RCC 7860 (cell line): ENCODE results near the gene ATF2.
A peak's percentile ranks its signal among the peaks of the same experiment; 100 is the strongest.
"Not testable (repeated sequence)": the region's sequence is repeated elsewhere in the genome, so short reads cannot be mapped to it uniquely, and the experiment has no call there.

Experiments
- DNase-seq: peaks from one replicate; pipeline ENCODE4 v3.0.0-alpha.2; 2015; ENCODE audit warnings: low spot score
- FAIRE-seq: peaks from 2 replicates; lab custom pipeline; 2012; peaks lifted over from hg19 to GRCh38; lab: Jason Lieb, UNC

Gene ATF2

DNA sequence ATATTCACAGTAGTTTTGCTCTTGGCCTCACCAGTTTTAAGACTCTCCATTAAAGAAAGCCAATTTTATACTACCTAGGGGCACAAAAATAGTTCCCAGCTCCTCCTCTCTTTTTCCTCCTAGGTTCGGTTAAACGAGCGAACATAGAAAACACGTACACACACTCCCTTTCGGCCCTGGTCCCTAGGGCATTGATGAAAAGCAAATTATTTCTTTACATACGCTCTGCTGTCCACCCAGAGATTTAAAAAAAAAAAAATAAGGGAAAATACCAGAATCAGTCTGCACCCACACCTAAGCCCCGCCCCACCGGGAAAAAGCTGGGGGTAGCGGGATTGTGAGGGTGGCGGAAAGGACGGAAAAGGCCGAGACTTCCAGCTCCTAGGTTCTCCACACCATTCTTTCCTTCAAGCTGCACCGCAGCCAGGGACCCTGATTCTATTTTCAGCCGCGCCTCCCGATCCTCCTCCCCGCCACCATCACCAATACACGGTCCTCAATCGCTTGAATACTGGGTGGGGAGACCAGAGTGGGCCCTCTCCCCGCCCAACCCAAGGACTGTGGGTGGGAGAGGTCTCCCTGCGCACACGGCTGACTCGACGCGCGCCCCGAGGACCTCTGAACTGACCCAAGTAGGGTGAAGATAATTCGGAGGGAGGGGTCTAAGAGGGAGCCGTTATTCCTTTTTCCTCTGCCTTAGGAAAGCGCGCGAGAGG is 769 bp downstream of the ATF2 start:
- FAIRE-seq (no peak), DNase-seq (no peak)

DNA sequence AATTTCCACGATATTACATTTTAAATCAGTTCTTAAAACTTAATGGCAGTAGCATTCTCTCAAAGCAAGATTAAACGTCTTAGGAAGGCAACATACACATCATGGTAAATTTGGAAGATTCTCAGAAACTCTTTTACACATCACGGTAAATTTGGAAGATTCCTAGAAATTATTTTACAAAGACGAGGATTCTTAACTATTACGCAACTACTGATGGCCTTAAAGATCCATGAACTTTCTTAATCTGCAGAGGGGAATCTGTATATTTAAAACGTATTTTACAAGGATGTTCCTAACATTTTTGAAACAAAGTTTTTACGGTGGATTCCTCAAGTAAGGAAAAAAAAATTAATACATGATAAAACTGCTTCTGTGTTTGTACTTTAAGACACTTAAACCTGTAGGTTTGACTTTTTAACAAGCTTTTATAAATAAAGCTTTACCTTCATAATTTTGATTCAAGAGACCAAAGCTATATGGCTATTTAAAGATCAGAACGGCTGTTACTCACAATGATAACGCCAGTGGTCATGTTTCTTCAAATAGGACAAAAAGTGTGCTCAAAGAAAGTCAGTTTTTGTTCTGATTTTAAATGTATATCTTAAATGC is 1.7 kb downstream of the ATF2 start:
- DNase-seq (no peak), FAIRE-seq (no peak)

DNA sequence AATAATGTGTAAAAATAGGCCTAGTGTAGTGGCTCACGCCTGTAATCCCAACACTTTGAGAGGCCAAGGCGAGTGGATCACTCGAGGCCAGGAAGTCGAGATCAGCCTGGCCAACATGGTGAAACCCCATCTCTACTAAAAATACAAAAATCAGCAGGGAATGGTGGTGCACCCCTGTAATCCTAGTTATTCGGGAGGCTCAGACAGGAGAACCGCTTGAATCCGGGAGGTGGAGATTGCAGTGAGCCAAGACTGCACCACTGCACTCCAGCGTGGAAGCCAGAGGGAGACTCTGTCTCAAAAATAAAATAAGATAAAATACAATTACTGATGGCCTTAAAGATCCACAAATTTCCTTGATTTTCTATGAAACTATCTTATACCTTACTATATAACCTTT is 3.8 kb downstream of the ATF2 start:
- DNase-seq: no peak
- FAIRE-seq: no peak

DNA sequence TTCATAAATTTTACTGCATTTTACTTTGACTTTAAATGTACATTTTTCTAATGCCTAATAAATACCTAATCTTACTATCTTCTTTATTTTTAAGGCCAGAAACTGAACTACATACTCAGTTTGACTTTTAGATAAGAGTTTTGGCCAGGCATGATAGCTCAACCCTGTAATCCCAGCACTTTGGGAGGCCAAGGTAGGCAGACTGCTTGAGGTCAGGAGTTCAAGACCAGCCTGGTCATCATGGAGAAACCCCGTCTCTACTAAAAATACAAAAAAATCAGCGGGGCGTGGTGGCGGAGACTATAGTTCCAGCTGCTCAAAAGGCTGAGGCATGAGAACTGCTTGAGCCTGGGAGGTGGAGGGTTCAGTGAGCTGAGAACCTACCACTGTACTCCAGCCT is 9.1 kb downstream of the ATF2 start:
- DNase-seq (no peak), FAIRE-seq (no peak)

DNA sequence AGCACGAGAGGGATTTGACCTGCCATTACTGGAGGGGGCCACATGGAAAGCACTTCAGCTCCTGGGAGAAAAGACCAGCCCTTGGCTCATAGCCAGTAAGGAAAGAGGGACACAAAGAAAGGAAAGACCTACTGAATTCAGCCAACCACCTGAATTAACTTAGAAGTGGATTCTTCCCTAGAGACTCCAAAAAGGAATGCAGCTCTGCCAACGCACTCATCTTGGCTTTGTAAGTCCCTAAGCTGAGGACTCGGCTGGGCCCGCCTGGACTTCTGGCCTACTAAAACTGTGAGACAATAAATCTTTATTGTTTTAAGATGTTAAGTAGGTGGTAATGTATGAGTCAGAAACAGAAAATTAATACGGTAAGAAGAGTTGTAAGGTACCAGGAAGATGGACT is 11.5 kb downstream of the ATF2 start:
- DNase-seq (no peak), FAIRE-seq (no peak)

DNA sequence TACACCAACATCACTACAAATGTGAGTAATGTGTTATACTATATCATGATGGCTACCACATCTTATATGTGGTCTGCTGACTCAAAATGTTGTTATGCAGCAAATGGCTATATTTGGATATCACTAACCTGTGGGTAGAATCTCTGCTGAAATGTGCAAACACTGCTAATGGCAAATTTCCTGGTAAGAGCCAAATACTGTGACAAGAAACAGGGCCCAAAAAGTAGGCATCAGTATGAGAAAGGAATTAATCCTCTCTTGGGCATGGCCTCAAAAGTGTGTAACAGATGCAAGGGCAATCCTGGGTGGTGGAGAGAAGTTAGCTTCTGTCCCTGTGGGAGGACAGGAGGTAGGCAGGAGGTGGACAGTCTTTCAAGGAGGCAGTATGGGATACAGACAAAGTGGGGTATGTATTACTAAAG is 13.3 kb downstream of the ATF2 start:
- DNase-seq: peak; percentile 76

DNA sequence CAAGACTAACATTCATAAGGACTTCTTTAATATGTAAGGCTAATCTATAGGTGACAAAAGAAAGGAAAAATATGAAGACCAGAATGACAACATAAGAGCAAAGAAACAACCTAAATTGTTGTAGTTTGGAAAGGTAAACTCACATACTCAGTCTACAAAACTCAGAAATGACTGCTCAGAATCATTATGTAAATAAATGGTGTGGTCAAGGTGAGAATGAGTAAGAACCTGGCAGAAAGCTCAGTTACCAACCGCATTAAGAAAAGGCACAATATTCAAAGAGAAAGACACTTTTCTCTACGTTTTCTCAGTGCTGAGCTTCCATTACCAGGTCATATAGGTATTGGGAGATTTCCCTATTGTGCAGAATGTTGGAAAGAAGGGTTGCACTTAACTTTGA is 15.8 kb downstream of the ATF2 start:
- FAIRE-seq (no peak), DNase-seq (no peak)

More for the DNA sequence above, 13.3 kb downstream of the ATF2 start:
- FAIRE-seq: peak; percentile 89

DNA sequence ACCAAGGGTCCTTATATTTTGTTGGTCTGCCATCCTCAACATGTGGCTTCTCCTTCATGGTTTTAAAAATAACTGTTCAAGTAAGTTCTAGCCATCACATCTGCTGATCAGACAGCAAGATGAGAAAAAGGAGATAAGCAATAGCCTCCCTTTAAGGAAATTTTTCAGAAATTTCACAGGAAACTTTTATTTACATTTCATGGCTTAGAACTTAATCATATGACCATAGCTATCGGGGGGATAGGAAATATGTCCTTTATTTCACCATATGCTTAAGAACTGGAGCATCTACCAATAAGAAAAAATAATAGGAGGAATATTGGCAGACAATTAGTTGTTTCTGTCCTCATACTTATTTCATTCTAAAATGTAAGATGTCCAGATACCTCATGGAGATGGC is 16.2 kb downstream of the ATF2 start:
- no peak for FAIRE-seq
- no peak for DNase-seq

DNA sequence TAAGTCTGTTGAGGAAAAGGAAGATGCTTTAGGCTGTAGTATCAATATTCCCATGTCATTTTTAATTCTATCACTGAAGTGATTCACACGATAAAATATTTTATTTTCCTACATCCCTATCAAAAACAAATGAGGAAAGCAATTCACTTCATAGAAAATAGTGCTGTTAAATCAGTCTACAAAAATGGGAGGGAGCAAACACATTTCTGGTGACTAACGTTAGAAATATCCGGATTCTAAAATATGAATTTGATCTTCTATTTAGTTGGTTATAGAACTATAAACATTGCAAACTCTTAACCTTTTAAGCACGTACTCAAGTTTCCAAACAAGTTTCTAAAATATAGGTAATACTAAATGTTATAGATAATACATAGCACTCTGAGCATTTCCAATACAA is 20.8 kb downstream of the ATF2 start:
- DNase-seq (no peak), FAIRE-seq (no peak)

DNA sequence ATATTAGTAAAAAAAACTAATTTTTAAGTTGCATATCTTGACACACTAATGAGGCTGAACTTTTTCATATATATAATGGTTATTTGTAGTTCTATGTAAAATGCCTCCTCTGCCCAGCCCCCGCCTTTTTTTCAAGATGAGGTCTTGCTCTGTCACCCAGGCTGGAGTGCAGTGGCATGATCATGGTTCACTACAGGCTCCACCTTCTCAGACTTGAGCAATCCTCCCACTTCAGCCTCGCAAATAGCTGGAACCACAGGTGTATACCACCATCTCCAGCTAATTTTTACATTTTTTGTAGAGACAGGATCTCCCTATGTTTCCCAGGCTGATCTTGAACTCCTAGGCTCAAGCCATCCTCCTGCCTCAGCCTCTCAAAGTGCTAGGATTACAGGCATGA is 24.3 kb downstream of the ATF2 start:
- DNase-seq (no peak), FAIRE-seq (no peak)

DNA sequence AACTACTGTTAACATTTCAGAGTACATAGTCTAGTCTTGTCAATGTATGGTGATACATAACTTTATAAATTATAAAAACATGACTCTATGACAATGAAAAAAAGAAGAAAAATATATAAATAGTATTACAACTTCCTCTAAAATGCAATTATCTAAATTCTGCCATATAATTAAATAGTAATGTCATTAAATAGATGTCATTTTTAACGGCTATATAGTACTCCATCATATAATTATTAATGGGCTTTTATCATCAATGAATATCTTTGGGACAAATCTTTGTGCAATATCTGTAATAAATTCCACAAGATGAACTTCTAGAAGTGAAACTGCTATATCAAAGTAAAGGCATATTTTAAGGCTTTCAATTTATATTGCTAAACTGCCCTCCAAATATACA is 24.8 kb downstream of the ATF2 start:
- FAIRE-seq: no peak
- no peak for DNase-seq

DNA sequence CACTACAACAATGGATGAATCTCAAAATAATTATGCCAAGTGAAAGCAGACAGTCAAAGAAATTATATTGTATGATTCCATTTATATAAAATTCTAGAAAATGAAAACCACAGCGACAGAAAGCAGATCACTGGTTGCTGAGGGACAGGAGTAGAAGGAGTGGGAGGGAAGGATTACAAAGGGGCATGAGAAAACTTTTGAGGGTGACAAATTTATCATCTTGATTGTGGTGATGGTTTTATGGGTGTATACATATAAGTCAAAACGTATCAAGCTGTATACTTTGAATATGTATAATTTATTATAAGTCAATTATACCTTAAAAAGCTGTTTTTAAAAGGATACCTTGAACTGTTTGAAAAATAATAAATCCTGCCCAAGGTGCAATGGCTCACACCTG is 27.7 kb downstream of the ATF2 start:
- DNase-seq (no peak), FAIRE-seq (no peak)

DNA sequence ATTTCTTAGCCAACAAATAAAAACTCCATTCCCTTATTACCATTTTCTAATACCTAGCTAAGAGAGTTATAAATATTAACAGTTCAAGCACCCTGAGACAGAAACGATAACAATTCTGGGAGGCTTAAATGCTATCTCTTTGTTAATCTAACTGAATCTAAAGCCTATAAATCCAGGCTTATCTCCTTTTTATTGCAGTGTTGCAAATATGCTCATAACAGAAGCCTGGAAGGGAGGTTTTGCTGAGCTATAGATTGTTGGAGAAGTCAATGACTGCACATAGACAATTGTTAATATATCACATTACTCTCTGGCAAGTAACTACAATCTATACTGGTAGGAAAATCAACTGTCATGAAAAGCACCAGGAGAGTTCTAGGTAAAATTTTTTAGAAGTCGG is 30.2 kb downstream of the ATF2 start:
- no peak for FAIRE-seq

DNA sequence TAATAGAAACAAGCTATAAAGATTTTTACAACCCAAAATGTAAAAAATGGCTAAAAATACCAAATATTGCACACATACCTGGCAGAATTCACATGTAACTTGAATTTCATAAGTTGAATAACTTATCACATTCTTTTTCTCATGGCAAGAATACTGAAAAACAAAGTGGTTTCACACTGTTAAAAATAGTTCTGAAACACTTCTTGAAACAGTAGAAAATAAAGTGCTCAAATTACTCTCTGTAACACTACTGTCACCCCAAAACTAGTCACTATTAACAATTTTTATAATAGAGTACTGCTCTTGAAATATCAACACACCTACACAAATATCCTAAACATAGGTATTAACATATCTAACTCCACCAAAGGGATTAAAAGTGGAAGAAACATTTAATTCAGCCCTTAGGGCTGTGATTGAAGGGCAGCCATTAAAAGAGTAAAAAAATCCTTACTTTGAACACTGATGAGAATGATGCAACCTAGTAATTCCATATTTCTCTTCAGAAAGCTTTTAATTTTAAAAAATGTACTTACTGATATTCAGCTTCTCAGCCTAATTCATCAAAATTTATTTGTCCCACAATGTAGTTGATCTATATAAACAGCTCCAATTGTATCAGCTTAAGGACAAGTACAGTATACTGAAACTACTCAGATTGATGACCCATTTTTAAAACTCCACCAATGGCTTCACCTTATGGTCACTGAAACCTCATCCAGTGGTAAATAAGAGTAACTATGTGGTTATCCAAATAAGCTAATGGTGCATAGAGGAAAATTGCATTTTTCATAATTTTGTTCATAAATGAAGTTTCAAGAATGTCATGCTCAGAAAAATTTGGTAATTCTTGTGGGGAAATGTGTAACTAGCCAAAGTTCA is 31.4 kb downstream of the ATF2 start:
- FAIRE-seq (no peak), DNase-seq (no peak)

More for the DNA sequence above, 30.2 kb downstream of the ATF2 start:
- DNase-seq: no peak

DNA sequence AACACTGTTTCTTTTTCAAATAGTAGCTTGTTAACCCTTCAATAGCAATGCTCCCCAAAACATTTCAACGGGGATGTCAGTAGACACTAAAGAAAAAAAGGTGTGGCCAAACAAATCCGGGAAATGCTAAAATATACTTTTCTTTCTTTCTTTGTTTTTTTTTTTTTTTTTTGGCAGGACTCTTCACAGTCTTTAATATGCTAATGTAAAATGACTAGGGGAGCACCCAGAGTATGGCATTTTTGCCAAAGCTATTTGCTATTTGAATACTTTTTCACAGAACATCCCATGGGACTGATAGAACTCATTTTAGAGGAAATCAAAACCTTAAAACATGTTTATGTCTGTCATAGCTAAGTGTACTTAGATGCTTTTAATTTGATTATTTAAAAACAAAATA is 32.1 kb downstream of the ATF2 start:
- FAIRE-seq: no peak
- DNase-seq: no peak

DNA sequence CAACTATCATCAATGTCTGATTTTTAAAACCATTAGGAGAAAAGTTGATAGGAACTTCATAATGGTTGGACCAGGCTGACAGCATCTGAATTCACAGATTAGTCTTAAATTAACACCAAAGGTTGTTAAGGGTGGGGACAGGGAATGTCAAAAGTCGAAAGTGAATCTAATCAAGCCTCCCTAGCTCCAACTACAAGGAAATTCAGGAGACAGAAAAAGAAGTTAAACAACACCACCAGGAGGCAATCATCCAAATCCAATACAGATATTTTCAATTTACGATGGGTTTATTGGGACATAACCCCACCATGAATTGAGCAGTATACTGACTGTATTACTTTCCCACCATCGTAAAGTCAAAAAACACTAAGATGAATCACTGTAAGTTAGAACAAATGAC is 32.8 kb downstream of the ATF2 start:
- FAIRE-seq: no peak
- DNase-seq: no peak

DNA sequence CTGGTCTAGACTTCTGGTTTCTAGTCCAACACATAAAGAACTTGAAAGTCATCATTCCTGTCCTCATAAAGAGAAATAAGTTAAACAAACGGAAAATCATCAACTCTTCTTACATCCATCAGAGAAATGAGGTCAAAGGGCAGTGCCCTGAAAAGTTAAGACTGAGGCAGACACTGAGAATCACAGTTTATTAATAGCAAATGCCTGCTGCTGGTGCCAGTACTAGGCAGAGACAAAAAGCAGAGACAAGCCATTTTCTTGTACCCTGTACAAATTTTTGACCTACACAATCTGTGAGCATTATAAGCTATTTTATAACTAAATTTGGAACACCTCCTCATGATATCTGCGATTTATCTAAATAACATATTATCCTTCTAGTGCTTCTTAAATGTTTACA is 36.8 kb downstream of the ATF2 start:
- FAIRE-seq: no peak

DNA sequence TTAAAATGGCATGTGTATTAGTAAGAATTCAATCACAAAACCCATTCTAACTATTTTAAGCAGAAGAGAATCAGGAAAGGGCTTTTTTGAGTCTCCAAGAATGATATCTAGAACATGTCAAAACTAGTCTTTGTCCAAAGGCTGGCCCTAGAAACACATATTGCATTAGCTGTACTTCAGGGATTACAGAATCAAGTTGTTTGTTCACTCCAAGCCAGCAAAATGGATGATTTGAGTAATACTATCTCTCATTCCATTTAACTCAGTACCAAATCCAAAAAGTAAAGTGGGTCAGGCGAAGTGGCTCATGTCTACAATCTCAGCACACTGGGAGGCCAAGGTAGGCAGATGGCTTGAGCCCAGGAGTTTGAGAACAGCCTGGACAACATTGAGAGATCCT is 41.3 kb downstream of the ATF2 start:
- no peak for DNase-seq
- FAIRE-seq: no peak

More for the DNA sequence above, 36.8 kb downstream of the ATF2 start:
- no peak for DNase-seq

DNA sequence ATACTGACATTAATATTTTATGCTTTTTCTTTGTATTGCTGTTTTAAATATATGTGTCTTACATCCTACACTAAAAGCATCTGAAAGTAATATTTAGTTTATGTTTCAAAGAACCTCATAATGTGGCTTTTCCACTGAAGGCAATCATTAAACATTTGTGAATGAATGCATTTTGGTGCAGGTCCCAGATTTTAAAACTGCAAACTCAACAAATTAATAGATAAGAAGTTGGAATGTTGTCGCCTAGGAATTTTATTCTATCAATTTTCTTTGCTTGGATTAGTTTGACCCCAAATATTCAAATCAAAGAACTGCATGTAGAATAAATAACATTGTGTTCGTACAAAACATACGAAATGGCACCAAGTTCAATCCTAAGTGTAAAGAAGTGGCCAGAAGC is 44.7 kb downstream of the ATF2 start:
- DNase-seq (no peak), FAIRE-seq (no peak)

DNA sequence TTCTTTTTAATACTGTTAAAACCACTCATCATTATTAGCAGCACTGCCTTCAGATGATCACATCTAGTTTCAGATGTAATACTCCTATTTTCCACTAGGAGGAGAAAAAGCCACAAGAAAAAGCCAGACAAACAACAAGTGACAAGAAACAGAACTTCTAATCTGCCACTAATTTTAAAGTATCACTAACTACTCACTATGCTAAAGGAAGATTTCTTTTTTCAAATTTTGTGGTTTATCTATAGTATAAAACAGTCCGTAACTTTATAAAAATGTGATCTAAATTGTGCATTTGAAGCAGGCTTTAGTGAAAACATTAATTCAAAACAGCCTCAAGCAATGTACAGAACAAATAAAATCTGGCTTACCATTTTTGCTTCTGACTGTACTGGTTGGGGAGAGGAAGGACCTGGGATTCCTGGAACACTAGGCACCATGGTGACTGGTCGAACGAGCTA is 56.8 kb downstream of the ATF2 start:
- FAIRE-seq: peak; percentile 83
- peak; percentile 51 for DNase-seq

DNA sequence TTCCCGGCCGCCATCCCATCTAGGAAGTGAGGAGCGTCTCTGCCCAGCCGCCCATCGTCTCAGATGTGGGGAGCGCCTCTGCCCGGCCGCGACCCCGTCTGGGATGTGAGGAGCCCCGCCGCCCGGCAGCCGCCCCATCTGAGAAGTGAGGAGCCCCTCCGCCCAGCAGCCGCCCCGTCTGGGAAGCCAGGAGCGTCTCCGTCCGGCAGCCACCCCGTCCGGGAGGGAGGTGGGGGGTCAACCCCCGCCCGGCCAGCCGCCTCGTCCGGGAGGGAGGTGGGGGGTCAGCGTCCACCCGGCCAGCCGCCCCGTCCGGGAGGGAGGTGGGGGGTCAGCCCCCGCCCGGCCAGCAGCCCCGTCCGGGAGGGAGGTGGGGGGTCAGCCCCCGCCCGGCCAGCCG is 59.9 kb downstream of the ATF2 start:
- not testable (repeated sequence) for DNase-seq, FAIRE-seq

DNA sequence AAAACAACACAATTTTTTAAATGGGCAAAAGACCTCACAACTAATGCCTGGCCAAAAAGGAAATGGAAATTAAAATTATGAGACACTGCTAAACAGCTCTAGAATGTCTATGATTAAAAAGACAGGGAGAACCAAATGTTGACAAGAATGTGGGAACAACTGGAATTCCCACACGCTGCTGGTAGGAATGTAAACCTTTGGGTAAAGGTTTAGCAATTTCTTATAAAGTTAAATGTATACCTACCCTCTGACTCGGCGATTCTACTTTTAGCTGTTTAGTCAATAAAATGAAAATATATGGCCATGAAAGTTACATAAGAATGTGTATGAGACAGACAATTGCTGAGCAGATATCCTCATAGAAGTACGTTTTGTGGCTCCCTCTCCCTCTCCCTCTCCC is 60.9 kb downstream of the ATF2 start:
- FAIRE-seq: no peak

More for the DNA sequence above, 60.9 kb downstream of the ATF2 start:
- no peak for DNase-seq
